HG03066 (cell line): Measurements from ENCODE around the gene HOXA9.

ENCODE experiments used
- ATAC-seq: cut with Tn5 transposase; IDR thresholded peaks from one replicate; pipeline ENCODE4 v1.9.1; 2021; ENCODE audit warnings: low read depth; ENCODE audit not compliant: unreplicated experiment

The HOXA9 gene

DNA sequence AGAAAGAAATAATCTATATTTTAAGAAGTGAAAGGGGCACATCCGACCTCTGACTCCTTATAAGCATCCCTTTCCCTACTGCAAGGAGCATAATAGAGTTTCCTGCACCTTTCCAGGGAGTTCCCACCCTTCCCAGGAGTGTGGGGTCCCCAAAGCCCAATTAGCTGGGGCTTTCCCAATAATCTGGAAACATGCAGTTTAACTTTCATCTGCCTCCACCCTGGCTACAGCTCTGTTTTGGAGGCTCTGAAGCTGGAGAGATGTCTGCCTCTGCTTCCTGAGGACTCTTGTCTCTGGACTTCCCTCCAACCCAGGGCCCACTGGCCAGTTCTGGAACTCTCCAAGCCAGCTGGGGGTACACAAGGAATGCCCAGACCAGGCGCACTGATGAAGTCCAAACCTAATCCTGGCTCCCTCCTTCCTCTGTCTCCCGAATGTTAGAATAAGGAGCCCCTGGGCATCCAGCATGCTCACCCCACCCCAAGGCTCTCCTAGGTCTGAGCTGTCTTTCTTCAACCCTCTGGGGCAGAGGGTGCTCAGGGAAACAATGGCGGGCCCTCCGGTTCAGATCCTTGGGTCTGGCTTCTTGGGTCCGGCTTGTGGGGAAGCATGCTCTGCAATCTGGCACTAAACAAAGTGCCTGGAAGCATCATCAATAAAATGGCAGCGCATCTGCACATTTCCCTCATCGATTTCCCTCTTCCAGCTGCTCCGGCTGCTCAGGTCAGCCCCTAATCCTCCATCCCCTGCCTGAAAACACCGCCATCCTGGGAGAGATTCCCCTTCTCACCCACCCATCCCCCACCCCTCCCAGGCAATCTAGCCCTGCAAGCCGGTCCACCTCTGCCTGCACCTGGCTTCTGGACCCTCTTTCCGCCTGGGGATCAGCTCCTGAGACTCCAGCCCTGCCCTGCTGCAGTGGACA is 48.1 kb downstream of the HOXA9 start:
- ATAC-seq: no peak

DNA sequence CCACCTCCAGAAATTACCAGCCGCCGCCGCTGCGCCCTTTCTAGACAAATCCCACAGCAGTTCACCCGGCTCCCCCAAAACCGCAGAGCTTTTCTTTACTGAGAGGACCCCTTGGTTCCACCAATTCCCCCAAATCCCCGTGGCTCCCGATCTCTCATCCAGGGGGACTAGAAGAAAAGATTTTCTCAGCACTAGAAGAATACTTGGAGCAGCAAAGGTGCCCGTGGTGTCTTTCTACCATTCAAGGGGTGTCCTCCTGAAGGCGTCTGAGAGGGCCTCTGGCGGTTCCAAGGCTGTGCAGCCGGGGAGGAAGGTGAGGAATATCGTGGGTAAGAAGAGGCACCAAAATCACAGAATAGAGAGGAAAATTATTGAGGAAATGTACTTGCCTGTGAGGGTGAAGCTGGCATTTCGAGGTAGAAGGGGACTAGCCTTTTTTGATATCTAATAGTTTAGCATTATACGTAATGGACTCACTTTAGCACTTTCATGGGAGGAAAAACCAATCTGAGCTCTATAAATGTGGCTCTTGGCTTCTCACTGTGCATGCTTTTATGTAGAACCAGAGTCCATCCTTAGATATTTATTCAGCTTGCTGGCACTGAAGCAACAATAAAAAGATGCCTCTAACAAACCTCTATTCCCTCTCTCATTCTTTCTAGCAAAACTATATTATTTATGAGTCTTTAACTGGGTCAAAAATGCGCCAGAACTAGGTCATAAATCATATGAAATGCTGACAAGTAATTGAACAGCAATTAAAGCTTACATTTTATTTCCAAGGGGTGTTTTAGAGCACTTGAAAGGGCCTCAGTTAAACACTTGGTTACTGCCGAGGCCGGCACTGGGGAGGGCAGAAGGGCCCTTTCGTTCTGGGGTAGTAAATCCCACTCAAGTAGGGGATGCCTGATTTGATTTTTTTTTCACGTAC is 49.0 kb downstream of the HOXA9 start:
- ATAC-seq: no peak

DNA sequence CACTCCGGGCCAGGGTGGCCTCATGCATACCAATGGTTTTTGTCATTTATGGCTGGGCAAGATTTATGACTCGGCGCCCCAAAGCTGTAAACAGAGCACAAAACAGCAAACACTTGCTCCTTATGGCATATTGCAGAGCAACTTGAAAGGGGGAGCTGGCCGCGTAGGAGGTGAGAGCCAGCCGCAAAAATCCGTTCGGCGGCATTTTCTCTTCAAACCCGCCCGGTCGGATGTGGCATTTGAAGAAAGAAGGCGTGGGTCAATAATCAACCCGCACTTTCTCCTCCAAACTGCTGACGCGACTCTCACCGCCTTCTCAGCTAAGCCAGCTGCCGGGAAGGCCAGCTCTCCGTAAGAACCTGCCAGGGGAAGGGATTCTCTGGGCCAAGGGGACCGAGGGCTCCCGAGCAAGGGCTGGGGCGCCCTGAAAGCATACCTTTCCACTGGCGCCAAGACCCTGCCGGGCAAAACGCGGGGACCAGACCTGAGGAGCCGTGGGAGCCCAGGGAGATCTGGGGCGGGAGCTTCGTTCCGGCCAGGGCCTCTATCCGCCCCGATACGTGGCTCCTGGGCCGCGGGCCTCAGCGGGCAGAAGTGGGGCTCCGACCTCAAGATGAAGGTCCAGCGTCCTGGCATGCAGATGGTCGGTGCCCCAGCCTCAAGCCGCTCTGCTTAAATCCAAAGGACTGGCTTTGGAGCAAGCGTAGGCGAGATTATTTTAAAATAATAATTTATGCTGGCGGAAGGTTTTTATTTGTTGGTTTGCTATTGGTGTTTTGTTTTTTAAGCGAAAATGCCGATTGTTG is 49.9 kb downstream of the HOXA9 start:
- ATAC-seq: no peak

- ATAC-seq: no peak
Measured at GRCh38 chr7:27114881-27115220, 50.5 kb downstream of the HOXA9 start.

DNA sequence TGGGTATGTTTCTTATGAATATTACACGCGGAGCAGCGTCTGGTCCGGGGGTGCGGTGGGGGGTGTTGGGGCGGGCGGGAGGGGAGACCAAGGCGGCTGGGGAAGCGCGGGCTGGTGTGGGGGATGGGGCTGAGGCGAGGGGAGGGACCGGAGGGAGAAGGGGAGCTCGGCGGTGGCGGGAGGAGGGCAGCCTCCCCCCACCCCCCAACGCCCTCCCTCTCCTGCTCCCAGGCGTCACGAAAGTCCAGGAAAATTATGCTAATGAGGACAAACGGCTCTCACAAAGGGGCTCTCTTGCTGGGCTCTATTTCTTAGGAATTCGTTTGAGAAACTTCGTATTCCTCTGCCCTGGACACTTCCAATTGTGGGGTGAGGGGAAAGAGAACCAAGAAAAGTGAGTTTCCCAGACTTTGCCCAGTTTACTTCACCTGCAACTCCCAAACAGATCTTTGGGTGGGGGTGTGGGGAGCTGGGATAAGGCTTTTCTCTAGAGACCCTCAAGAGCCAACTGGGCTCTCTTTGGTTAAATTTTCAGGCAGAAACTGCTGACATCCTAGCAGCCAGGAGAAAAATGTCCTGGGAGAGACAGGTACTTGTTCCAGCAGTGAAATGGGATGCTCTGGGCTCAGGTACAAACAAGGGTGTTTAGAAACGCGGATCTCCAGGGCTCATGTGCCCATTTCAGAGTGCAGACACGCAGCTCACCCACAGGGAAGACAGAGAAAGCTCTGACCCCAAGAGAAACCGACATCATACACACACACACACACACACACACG is 51.2 kb downstream of the HOXA9 start:
- ATAC-seq: no peak

DNA sequence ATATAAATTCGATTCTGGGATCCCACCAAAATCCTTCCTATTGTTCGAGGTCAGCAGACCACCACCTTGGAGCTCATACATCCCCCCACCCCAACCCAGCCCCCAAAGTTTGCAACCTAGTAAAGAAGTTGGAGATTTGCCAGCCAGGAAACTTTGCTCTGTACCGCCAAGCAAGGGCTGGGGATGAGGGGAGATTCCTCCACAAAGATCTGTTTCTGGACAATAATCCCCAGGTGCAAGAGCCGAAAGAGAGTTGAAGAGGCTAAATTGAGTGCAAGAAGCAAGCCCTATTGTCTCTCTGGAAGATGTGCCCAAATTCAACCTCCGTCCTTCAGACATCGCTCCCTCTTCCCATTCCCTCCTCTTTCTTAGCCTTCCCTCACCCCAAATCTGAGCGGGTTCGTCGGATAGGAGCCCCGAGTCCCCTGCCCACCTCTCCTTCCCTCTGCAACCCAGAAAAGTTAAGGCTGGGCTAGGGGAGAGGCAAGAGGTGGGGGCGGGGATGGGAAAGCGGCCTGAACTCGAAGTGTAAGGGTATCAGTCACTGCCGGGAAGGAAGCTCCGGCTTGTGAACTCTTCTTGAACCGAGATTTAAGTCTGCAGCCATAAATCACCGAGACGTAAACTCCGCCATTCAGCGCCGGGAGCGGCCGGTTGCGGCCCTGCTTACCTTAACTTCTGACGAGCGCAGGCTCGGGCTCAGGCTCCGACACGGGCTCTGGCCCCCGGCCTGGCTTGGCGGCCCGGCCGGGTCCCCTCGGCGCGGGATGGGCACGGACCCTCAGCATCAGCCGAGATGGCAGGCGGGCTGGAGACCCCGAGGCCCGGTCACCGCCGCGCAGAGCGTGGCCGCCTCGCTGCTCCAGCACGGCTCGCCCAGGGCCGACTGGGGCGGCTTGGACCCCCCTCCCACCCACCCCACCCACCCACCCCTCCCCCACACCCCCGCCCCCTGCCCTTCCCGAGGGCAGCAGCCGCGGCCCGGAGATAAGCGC is 52.1 kb downstream of the HOXA9 start:
- ATAC-seq: no peak
